ENCODE results near the gene ATP5F1E. TPM values are rescaled to one million over a fixed set of nuclear protein-coding genes. Genes with fewer than 3 reads are reported as not detected.

The ATP5F1E gene
- total and polyA plus RNA-seq, 2 experiments from 2014 or later: 12.9 to 211 TPM

- H3K4me3 Mint-ChIP-seq: no peak overlapping the region
Observed at GRCh38 chr20:59001068-59001448, 31.1 kb downstream of the ATP5F1E start.

More at GRCh38 chr20:59001068-59001448, 31.1 kb downstream of the ATP5F1E start:
- Histone ChIP-seq H3K27ac (ENCODE audit: low read depth) (no peak overlapping the region), H2AFZ (no peak overlapping the region), H3K27me3 (ENCODE audit: insufficient read depth) (no peaks in the 10 kb centered on the region), H3K79me2 (replicated peaks; ENCODE audit: insufficient read depth) (no peaks in the 10 kb centered on the region), H3K36me3 (ENCODE audit: insufficient read depth) (0 out of 2 replicates have a peak, but pooled peaks cover under 1% of the 10 kb centered on the region), H3K9me2 (ENCODE audit: insufficient read depth) (no peaks in the 10 kb centered on the region), H4K20me1 (replicated peaks; ENCODE audit: insufficient read depth) (0 out of 2 replicates have a peak, but pooled peaks cover 5% of the 10 kb centered on the region), H3K4me2 (no peak overlapping the region), H3K4me1 (ENCODE audit: insufficient read depth) (no peaks in the 10 kb centered on the region), H3F3A (replicated peaks; ENCODE audit: low read depth) (peaks cover 4% of the 10 kb centered on the region; the same call in 1 of the 2 replicates), H3K4me3 (no peak overlapping the region)
- TF ChIP-seq ZNF331 (CRISPR knock-in tag; IDR thresholded peaks at IDR 0.05; ENCODE audit: low read depth): no peak
- TF ChIP-seq EZH2 (IDR thresholded peaks at IDR 0.05; ENCODE audit: low read depth, unreplicated experiment): no peak
- no peak for TF ChIP-seq ZNF462 (CRISPR knock-in tag; IDR thresholded peaks at IDR 0.05)
- TF ChIP-seq POLR2AphosphoS5 (IDR thresholded peaks at IDR 0.05; ENCODE audit: low read depth): no peak
- no peak for TF ChIP-seq CTCF (conservative IDR thresholded peaks at IDR 0.05; ENCODE audit: low read depth in 2 of 2)
- no peak for TF ChIP-seq STAT1 (IDR thresholded peaks at IDR 0.05; ENCODE audit: unreplicated experiment)
- TF ChIP-seq CREB1 (CRISPR knock-in tag; IDR thresholded peaks at IDR 0.05; ENCODE audit: low read depth): no peak
- TF ChIP-seq, protein P1, sequence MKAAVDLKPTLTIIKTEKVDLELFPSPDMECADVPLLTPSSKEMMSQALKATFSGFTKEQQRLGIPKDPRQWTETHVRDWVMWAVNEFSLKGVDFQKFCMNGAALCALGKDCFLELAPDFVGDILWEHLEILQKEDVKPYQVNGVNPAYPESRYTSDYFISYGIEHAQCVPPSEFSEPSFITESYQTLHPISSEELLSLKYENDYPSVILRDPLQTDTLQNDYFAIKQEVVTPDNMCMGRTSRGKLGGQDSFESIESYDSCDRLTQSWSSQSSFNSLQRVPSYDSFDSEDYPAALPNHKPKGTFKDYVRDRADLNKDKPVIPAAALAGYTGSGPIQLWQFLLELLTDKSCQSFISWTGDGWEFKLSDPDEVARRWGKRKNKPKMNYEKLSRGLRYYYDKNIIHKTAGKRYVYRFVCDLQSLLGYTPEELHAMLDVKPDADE (IDR thresholded peaks at IDR 0.05): no peak
- no peak for TF ChIP-seq REST (IDR thresholded peaks at IDR 0.05; ENCODE audit: unreplicated experiment)
- Mint-ChIP-seq H3K9me3 (no peaks in the 10 kb centered on the region), H3K27me3 (ENCODE audit: insufficient read depth, low read depth, poor library complexity) (peaks cover 18% of the 10 kb centered on the region), H3K36me3 (ENCODE audit: low read depth) (peaks cover 16% of the 10 kb centered on the region), H3K27ac (no peak overlapping the region), H3K4me1 (peaks cover 13% of the 10 kb centered on the region)
- DNase-seq (ENCODE audit: low spot score) (no peak), ATAC-seq (no peak)
